ENCODE results near the gene SMCR8. TPM values are rescaled to one million over a fixed set of nuclear protein-coding genes. Genes with fewer than 3 reads are reported as not detected.

The SMCR8 gene
- total and polyA plus RNA-seq, 2 of the 4 experiments (the other 2 are of a cell fraction), result 7.1 to 10.9 TPM

DNA sequence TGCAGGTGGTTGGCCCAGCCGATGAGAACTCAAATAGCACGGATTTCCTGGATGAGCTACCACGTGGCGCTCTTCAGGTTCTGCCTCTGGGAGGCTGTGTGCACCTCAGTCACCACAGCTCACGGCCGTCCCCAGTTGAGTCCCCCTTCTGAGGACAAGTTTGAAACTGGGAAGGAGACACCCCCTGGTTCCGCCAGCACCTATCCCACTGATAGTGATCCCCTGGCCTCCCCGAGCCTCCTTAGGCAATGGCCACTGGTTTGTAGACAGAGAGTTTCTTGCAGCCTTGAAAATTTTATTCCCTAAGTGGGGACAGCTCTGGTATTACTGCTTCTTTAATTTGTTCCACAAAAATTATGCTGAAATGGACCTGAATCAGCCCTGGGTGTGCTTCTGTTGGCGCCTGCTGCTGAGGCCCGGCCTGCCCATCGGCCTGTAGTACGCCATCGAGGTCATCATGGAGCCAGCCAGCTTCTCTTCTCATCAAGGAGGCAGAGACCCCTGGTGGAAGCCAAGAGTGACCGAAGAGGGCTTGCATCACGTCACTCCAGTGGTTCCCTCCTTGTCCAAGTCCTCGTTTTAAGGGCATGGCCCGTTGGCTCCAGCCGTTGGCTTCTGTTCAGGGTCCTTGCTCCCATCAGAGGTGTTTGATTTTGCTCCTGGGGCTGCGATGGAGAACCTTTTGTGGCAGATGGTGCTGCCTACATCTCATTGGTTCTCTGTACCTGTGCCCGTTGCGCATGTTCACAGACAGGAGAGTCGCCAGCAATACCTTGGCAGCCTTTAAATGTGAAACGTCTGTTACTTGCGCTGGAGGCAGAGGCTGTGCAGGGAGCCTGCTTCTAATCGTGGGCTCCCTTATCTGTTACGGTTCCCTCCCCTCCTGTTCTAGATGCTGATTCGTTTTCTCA, 9.3 kb downstream of the SMCR8 start:
- Histone ChIP-seq H4K5ac (ENCODE audit: low read depth, low read length) (no peak overlapping the region), H3K14ac (replicated peaks; ENCODE audit: low read depth, low read length) (no peak overlapping the region), H3K18ac (ENCODE audit: low read depth, low read length) (no peak overlapping the region), H2BK120ac (ENCODE audit: low read depth, low read length) (no peak overlapping the region), H3K4me3 (ENCODE audit: insufficient read depth, low read depth, low read length) (no peak overlapping the region), H3K4me1 (ENCODE audit: control insufficient read depth, insufficient read depth, low read length) (no peaks in the 10 kb centered on the region; the same call in 1 of the 2 replicates), H2AFZ (replicated peaks; ENCODE audit: low read length, poor library complexity) (no peak overlapping the region), H3K9me3 (ENCODE audit: control insufficient read depth, insufficient read depth, low read length) (no peaks in the 10 kb centered on the region), H3K56ac (ENCODE audit: extremely low read depth, insufficient read depth, low read length) (no peak overlapping the region), H3K36me3 (ENCODE audit: control insufficient read depth, insufficient read depth, low read length) (peaks cover 46% of the 10 kb centered on the region), H3K9me1 (ENCODE audit: insufficient read depth, low read length) (no peaks in the 10 kb centered on the region), H3K79me1 (ENCODE audit: low read depth in 1 of 2, low read length in 2 of 2) (peaks cover 18 to 49% of the 10 kb centered on the region in 2 experiments), H3K27ac (ENCODE audit: insufficient read depth, low read length) (no peak overlapping the region), H4K8ac (ENCODE audit: low read depth in 2 of 2, low read length in 2 of 2) (no peak overlapping the region), H4K91ac (ENCODE audit: insufficient read depth, low read depth, low read length) (no peak overlapping the region), H3K4ac (ENCODE audit: low read depth, low read length) (no peak overlapping the region), H3K4me2 (ENCODE audit: low read depth, low read length) (no peak overlapping the region), H2BK20ac (ENCODE audit: low read depth, low read length) (no peak overlapping the region), H2BK5ac (ENCODE audit: low read depth, low read length, poor library complexity, severe bottlenecking) (no peak overlapping the region), H3K27me3 (ENCODE audit: control insufficient read depth, insufficient read depth, low read length) (no peaks in the 10 kb centered on the region), H2BK15ac (ENCODE audit: low read depth, low read length) (no peak overlapping the region), H2AK9ac (replicated peaks; ENCODE audit: low read depth, low read length, poor library complexity) (no peak overlapping the region), H3K9ac (ENCODE audit: low read depth, low read length) (no peak overlapping the region), H2AK5ac (ENCODE audit: low read depth, low read length) (no peak overlapping the region), H3K23ac (ENCODE audit: low read depth, low read length) (no peak overlapping the region), H4K20me1 (ENCODE audit: insufficient read depth, low read length) (peaks cover 38% of the 10 kb centered on the region)
- intact Hi-C loops (cut with micrococcal nuclease) (no loop called here), dilution Hi-C loops (cut with HindIII; ENCODE audit: low sequenced_read_pairs, unreplicated experiment) (no loop called here), in situ Hi-C loops (cut with MboI; ENCODE audit: low sequenced_read_pairs) (no loop called here)
- no peak for DNase-seq
- no peak for ATAC-seq (ENCODE audit: low read depth)
- BruUV-seq (replicated peaks), result no TSS peak
- ChIA-PET CTCF (interaction anchor here (0.6 kb wide), 1 partner anchor 100 kb away, joined by 3 read pairs; no protein-coding TSS in a partner anchor), POLR2A (ENCODE audit: unreplicated experiment) (no interaction called here)
- 93% methylated on average over 14 of the region's 27 CpGs; no CpG with 5 or more reads in 1 of the 2 experiments for WGBS, 2 experiments (ENCODE audit: extremely low coverage in 2 of 2, insufficient read length in 1 of 2)
- no peak for TF ChIP-seq CEBPB (IDR thresholded peaks at IDR 0.05; ENCODE audit: low read depth, low read length)
- no peak for TF ChIP-seq MAFK (IDR thresholded peaks at IDR 0.05; ENCODE audit: low read depth, low read length)
- TF ChIP-seq, protein P1, sequence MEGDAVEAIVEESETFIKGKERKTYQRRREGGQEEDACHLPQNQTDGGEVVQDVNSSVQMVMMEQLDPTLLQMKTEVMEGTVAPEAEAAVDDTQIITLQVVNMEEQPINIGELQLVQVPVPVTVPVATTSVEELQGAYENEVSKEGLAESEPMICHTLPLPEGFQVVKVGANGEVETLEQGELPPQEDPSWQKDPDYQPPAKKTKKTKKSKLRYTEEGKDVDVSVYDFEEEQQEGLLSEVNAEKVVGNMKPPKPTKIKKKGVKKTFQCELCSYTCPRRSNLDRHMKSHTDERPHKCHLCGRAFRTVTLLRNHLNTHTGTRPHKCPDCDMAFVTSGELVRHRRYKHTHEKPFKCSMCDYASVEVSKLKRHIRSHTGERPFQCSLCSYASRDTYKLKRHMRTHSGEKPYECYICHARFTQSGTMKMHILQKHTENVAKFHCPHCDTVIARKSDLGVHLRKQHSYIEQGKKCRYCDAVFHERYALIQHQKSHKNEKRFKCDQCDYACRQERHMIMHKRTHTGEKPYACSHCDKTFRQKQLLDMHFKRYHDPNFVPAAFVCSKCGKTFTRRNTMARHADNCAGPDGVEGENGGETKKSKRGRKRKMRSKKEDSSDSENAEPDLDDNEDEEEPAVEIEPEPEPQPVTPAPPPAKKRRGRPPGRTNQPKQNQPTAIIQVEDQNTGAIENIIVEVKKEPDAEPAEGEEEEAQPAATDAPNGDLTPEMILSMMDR (conservative IDR thresholded peaks at IDR 0.05; ENCODE audit: low read depth, low read length), result no peak
- TF ChIP-seq MAZ (IDR thresholded peaks at IDR 0.05; ENCODE audit: borderline replicate concordance, low read depth, low read length), result no peak
- TF ChIP-seq RFX5 (IDR thresholded peaks at IDR 0.05; ENCODE audit: low read depth, low read length), result no peak
- no peak for TF ChIP-seq MXI1 (IDR thresholded peaks at IDR 0.05; ENCODE audit: borderline replicate concordance, low read depth, low read length)
- TF ChIP-seq, protein P2, sequence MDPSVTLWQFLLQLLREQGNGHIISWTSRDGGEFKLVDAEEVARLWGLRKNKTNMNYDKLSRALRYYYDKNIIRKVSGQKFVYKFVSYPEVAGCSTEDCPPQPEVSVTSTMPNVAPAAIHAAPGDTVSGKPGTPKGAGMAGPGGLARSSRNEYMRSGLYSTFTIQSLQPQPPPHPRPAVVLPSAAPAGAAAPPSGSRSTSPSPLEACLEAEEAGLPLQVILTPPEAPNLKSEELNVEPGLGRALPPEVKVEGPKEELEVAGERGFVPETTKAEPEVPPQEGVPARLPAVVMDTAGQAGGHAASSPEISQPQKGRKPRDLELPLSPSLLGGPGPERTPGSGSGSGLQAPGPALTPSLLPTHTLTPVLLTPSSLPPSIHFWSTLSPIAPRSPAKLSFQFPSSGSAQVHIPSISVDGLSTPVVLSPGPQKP (IDR thresholded peaks at IDR 0.05; ENCODE audit: borderline replicate concordance, low read depth, low read length), result no peak
- no peak for TF ChIP-seq SMC3 (IDR thresholded peaks at IDR 0.05; ENCODE audit: low read depth, low read length)
- no peak for TF ChIP-seq RCOR1 (IDR thresholded peaks at IDR 0.05; ENCODE audit: insufficient replicate concordance, low read length)
- no peak for TF ChIP-seq FOS (IDR thresholded peaks at IDR 0.05; ENCODE audit: low read depth, low read length)

Data from IMR-90 (cell line).